ENCODE measurements around the gene PKD2.
"Not testable (repeated sequence)": the region's sequence is repeated elsewhere in the genome, so short reads cannot be mapped to it uniquely, and the experiment has no call there.

- not testable (repeated sequence) for TF ChIP-seq CTCF (IDR thresholded peaks at IDR 0.05 in 8 of 11, conservative IDR thresholded peaks at IDR 0.05 in 3 of 11); POLR2AphosphoS5 (IDR thresholded peaks at IDR 0.05); POLR2A (IDR thresholded peaks at IDR 0.05)
Observed at GRCh38 chr4:88122260-88122659, 114.8 kb downstream of the PKD2 start.

All from spleen (tissue), 7 donors.